H1 (cell line): Measurements from ENCODE around the gene CYP2W1. TPM values are rescaled to one million over a fixed set of nuclear protein-coding genes. Genes with fewer than 3 reads are reported as not detected.

Experiments
- CHD1 ChIP-seq: IDR thresholded peaks from 2 replicates; pipeline ENCODE4 v1.6.1; 2012; ENCODE audit warnings: low read depth, low read length, improper control_type of control experiment
- POLR2A ChIP-seq, 2 experiments: IDR thresholded peaks; 1 replicate in 1 of 2; 2 replicates in 1 of 2; pipeline ENCODE4 v1.6.1; 2011; ENCODE audit warnings: low read depth in 2 of 2, low read length in 2 of 2, mild to moderate bottlenecking in 2 of 2; ENCODE audit errors: control extremely low read depth in 1 of 2
- RFX5 ChIP-seq: IDR thresholded peaks from 2 replicates; pipeline ENCODE4 v1.6.1; 2011; ENCODE audit warnings: low read depth, low read length, improper control_type of control experiment, borderline replicate concordance
- USF2 ChIP-seq: IDR thresholded peaks from 2 replicates; pipeline ENCODE4 v1.6.1; 2011; ENCODE audit warnings: low read length, improper control_type of control experiment
- polyA plus RNA-seq, 7 experiments: library from polyadenylated mRNA; depleted of rRNA in 3 of 7; stranded (reverse) in 5 of 7; unstranded in 2 of 7; fragments of >200 nt in 5 of 7; fragments of 200-250 nt in 2 of 7; gene quantifications; 1 replicate in 5 of 7; 2 replicates in 1 of 7; 4 replicates in 1 of 7; pipeline versions ENCODE4 v1.2.1 to v1.2.3, GENCODE V29; 2011 to 2013; ENCODE audit warnings: missing spikeins in 2 of 7, mixed read lengths in 2 of 7
- total RNA-seq: library from RNA; stranded (reverse); fragmentation: NEBNext Ultra II Directional; extraction: Animal tissue kit (Norgen Biotek cat#: 25700); gene quantifications from 2 replicates; pipeline ENCODE4 v1.2.1, GENCODE V29; 2021

CYP2W1 gene
- total and polyA plus RNA-seq, 2 of the 8 experiments (the other 6 are each of a cell fraction or from before 2014, with no cell fraction given): not detected

- no peak for TF ChIP-seq POLR2A (IDR thresholded peaks at IDR 0.05; ENCODE audit: control extremely low read depth in 1 of 2, low read depth in 2 of 2, low read length in 2 of 2)
- TF ChIP-seq USF2: no peak
- TF ChIP-seq RFX5: no peak
- TF ChIP-seq CHD1: no peak
- TF ChIP-seq, all 59 proteins: peak for 0
These were observed 47.6 kb downstream of the CYP2W1 start (continued) for GRCh38 chr7:1030444-1031070.
